ENCODE results near the gene PTPN3. TPM values are rescaled to one million over a fixed set of nuclear protein-coding genes. Genes with fewer than 3 reads are reported as not detected.

PTPN3 gene
- total RNA-seq, 1 experiment from 2014 or later, result 20.8 TPM

DNA sequence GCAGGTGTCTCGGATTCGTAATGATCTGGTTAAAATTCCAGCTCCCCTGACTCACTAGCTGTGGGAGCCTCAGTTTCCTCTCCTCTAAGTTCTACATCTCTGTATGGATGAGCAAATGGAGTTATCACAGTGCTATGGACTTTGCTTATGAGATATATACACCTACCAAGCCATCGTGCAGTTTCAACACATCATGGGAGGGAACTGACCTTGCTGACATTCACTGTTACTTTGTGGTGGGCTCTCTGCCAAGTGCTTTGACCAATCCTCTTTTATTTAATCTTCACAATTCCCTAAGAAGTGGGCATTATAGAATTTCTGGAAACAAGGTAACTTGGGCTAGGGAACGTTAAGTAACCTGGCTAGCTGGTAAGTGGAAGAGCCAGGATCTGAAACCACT is 70.2 kb downstream of the PTPN3 start:
- H3K4me3 ChIP-seq (replicated peaks in 1 of 2; ENCODE audit: low read depth in 1 of 2, low read length in 2 of 2), result no peak overlapping the region
- ChIA-PET POLR2A (no interaction called here), CTCF (no interaction called here), RAD21 (ENCODE audit: low non-redundant PET in 1 of 2, low total read pairs in 2 of 2, uncharacterized antibody in 2 of 2, unreplicated experiment in 2 of 2) (no interaction called here)
- ATAC-seq (no peak), DNase-seq (ENCODE audit: low read depth, low spot score) (no peak)
- peaks cover 7 to 18% of the 10 kb centered on the region in 2 experiments; a peak in 2 of 4 replicates for H3K36me3 ChIP-seq (ENCODE audit: control insufficient read depth in 1 of 2, insufficient read depth in 2 of 2, low read length in 2 of 2)
- TF ChIP-seq RAD21 (IDR thresholded peaks at IDR 0.05; ENCODE audit: low read depth) (no peak), YY1 (IDR thresholded peaks at IDR 0.05; ENCODE audit: extremely low read depth, insufficient replicate concordance, low read depth, low read length) (no peak), CEBPB (IDR thresholded peaks at IDR 0.05; ENCODE audit: low read depth) (no peak), SP1 (IDR thresholded peaks at IDR 0.05; ENCODE audit: low read depth) (no peak), EZH2 (IDR thresholded peaks at IDR 0.05) (no peak), ZNF274 (IDR thresholded peaks at IDR 0.05; ENCODE audit: low read depth, low read length) (no peak), EGR1 (IDR thresholded peaks at IDR 0.05; ENCODE audit: low read depth) (no peak), SRF (IDR thresholded peaks at IDR 0.05; ENCODE audit: low read depth) (no peak), JUND (IDR thresholded peaks at IDR 0.05) (no peak), TCF7L2 (IDR thresholded peaks at IDR 0.05; ENCODE audit: borderline replicate concordance, extremely low read depth, insufficient read depth, insufficient read length) (no peak), EZH2phosphoT487 (IDR thresholded peaks at IDR 0.05; ENCODE audit: borderline replicate concordance) (no peak), ZFX (IDR thresholded peaks at IDR 0.05) (no peak), POLR2AphosphoS5 (IDR thresholded peaks at IDR 0.05; ENCODE audit: low read depth, low read length) (no peak), ELF1 (IDR thresholded peaks at IDR 0.05; ENCODE audit: borderline replicate concordance, low read depth) (no peak), SIN3A (IDR thresholded peaks at IDR 0.05; ENCODE audit: low read depth) (no peak)
- TF ChIP-seq, protein P1, sequence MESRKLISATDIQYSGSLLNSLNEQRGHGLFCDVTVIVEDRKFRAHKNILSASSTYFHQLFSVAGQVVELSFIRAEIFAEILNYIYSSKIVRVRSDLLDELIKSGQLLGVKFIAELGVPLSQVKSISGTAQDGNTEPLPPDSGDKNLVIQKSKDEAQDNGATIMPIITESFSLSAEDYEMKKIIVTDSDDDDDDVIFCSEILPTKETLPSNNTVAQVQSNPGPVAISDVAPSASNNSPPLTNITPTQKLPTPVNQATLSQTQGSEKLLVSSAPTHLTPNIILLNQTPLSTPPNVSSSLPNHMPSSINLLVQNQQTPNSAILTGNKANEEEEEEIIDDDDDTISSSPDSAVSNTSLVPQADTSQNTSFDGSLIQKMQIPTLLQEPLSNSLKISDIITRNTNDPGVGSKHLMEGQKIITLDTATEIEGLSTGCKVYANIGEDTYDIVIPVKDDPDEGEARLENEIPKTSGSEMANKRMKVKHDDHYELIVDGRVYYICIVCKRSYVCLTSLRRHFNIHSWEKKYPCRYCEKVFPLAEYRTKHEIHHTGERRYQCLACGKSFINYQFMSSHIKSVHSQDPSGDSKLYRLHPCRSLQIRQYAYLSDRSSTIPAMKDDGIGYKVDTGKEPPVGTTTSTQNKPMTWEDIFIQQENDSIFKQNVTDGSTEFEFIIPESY (IDR thresholded peaks at IDR 0.05; ENCODE audit: extremely low read depth, insufficient replicate concordance, low read length), result no peak
- TF ChIP-seq, protein P2, sequence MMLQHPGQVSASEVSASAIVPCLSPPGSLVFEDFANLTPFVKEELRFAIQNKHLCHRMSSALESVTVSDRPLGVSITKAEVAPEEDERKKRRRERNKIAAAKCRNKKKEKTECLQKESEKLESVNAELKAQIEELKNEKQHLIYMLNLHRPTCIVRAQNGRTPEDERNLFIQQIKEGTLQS (IDR thresholded peaks at IDR 0.05), result no peak
- TF ChIP-seq, protein P3, sequence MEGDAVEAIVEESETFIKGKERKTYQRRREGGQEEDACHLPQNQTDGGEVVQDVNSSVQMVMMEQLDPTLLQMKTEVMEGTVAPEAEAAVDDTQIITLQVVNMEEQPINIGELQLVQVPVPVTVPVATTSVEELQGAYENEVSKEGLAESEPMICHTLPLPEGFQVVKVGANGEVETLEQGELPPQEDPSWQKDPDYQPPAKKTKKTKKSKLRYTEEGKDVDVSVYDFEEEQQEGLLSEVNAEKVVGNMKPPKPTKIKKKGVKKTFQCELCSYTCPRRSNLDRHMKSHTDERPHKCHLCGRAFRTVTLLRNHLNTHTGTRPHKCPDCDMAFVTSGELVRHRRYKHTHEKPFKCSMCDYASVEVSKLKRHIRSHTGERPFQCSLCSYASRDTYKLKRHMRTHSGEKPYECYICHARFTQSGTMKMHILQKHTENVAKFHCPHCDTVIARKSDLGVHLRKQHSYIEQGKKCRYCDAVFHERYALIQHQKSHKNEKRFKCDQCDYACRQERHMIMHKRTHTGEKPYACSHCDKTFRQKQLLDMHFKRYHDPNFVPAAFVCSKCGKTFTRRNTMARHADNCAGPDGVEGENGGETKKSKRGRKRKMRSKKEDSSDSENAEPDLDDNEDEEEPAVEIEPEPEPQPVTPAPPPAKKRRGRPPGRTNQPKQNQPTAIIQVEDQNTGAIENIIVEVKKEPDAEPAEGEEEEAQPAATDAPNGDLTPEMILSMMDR (IDR thresholded peaks at IDR 0.05 in 2 of 3, conservative IDR thresholded peaks at IDR 0.05 in 1 of 3; ENCODE audit: borderline replicate concordance in 1 of 3, insufficient read depth in 1 of 3, low read depth in 2 of 3, low read length in 2 of 3), result no peak
- no peaks in the 10 kb centered on the region for H3K4me1 ChIP-seq (ENCODE audit: control insufficient read depth in 1 of 2, insufficient read depth in 2 of 2, low read length in 2 of 2)
- H3K27me3 ChIP-seq (ENCODE audit: insufficient read depth, low read length), result no peaks in the 10 kb centered on the region
- H3K9me3 ChIP-seq (ENCODE audit: control insufficient read depth in 1 of 2, insufficient read depth in 1 of 2, low read depth in 1 of 2, low read length in 2 of 2), result no peaks in the 10 kb centered on the region
- H3K79me2 ChIP-seq (ENCODE audit: insufficient read depth, low read length), result no peaks in the 10 kb centered on the region
- BruUV-seq (replicated peaks), result no TSS peak
- no peak overlapping the region for H3K27ac ChIP-seq (ENCODE audit: low read depth, low read length)
- no peak overlapping the region for H3K9ac ChIP-seq (ENCODE audit: low read length)
- H3K4me2 ChIP-seq (ENCODE audit: low read length), result no peak overlapping the region
- H3K9me2 ChIP-seq (ENCODE audit: insufficient read depth), result no peaks in the 10 kb centered on the region
- H4K20me1 ChIP-seq (ENCODE audit: insufficient read depth), result no peaks in the 10 kb centered on the region
- intact Hi-C loops (cut with micrococcal nuclease), result no loop called here
- no peak overlapping the region for H2AFZ ChIP-seq (ENCODE audit: low read depth, low read length, poor library complexity, severe bottlenecking)

All from HCT116 (cell line).